H1 (cell line): ENCODE results near the gene SRSF9. TPM values are rescaled to one million over a fixed set of nuclear protein-coding genes. Genes with fewer than 3 reads are reported as not detected.

Experiments used
- CTCF ChIA-PET: fragments of 300-600 bp; sonication (Branson Sonifier 250); formaldehyde crosslinking; loops from one replicate; lab custom pipeline; 2021; ENCODE audit not compliant: partially characterized antibody; lab: Charles Lee
- POLR2A ChIA-PET: fragments of 300-600 bp; sonication (Branson Sonifier 250); formaldehyde crosslinking; loops from one replicate; lab custom pipeline; 2021; ENCODE audit warnings: inconsistent platforms; ENCODE audit not compliant: partially characterized antibody; lab: Charles Lee
- DNase-seq, 2 experiments: peaks; one replicate each; pipeline versions ENCODE4 v3.0.0 to v3.0.0-alpha.2; 2010 to 2022; ENCODE audit warnings: low spot score in 2 of 2, low read depth in 1 of 2, mixed read lengths in 1 of 2
- FAIRE-seq: peaks from 2 replicates; lab custom pipeline; 2011; peaks lifted over from hg19 to GRCh38; lab: Jason Lieb, UNC
- H2AFZ ChIP-seq: 2 replicates; pipeline ENCODE4 v1.8.1; 2012; ENCODE audit warnings: low read length, inconsistent platforms
- H2AK5ac ChIP-seq: 2 replicates; pipeline ENCODE4 v1.6.1; 2013; ENCODE audit warnings: low read depth, low read length
- H2BK120ac ChIP-seq: replicated peaks from 2 replicates; pipeline ENCODE3; 2013; ENCODE audit warnings: low read depth, low read length, inconsistent platforms
- H2BK12ac ChIP-seq: 2 replicates; pipeline ENCODE4 v1.6.1; 2013; ENCODE audit warnings: low read depth, low read length
- H2BK15ac ChIP-seq: 2 replicates; pipeline ENCODE4 v1.6.1; 2013; ENCODE audit warnings: low read length
- H2BK20ac ChIP-seq: 2 replicates; pipeline ENCODE4 v1.6.1; 2013; ENCODE audit warnings: low read length
- H2BK5ac ChIP-seq: 2 replicates; pipeline ENCODE4 v1.6.1; 2013; ENCODE audit warnings: low read depth, low read length
- H3K14ac ChIP-seq: 2 replicates; pipeline ENCODE4 v1.6.1; 2013; ENCODE audit warnings: inconsistent platforms; ENCODE audit not compliant: insufficient read length
- H3K18ac ChIP-seq: 2 replicates; pipeline ENCODE4 v1.6.1; 2013; ENCODE audit warnings: low read length; ENCODE audit errors: extremely low read depth
- H3K23ac ChIP-seq: 2 replicates; pipeline ENCODE4 v1.6.1; 2013; ENCODE audit warnings: inconsistent platforms; ENCODE audit not compliant: insufficient read length
- H3K23me2 ChIP-seq: 2 replicates; pipeline ENCODE4 v1.6.1; 2013; ENCODE audit warnings: low read depth, low read length
- H3K27ac ChIP-seq: 2 replicates; pipeline ENCODE4 v1.6.1; 2011; ENCODE audit warnings: low read depth, low read length, inconsistent platforms
- H3K27me3 ChIP-seq, 4 experiments: replicated peaks in 1 of 4; 1 replicate in 1 of 4; 2 replicates in 3 of 4; pipeline versions ENCODE4 v1.6.1 to v1.8.1; 2011 to 2013; ENCODE audit warnings: low read length in 3 of 4, mild to moderate bottlenecking in 3 of 4, inconsistent platforms in 2 of 4, mixed read lengths in 2 of 4, moderate library complexity in 1 of 4; ENCODE audit not compliant: control insufficient read depth in 3 of 4, insufficient read depth in 3 of 4; ENCODE audit errors: extremely low read depth in 1 of 4
- H3K36me3 ChIP-seq, 4 experiments: 2 replicates each; pipeline versions ENCODE4 v1.6.1 to v1.8.1; 2011 to 2013; ENCODE audit warnings: mild to moderate bottlenecking in 4 of 4, low read length in 3 of 4, moderate library complexity in 2 of 4, control low read depth in 1 of 4, inconsistent platforms in 1 of 4; ENCODE audit not compliant: insufficient read depth in 4 of 4, control insufficient read depth in 2 of 4
- H3K4ac ChIP-seq: replicated peaks from 2 replicates; pipeline ENCODE3; 2013; ENCODE audit warnings: low read length, low read depth, mixed read lengths, inconsistent platforms; ENCODE audit not compliant: insufficient read length
- H3K4me1 ChIP-seq, 4 experiments: replicated peaks in 1 of 4; 1 replicate in 1 of 4; 2 replicates in 3 of 4; pipeline versions ENCODE4 v1.6.1 to v1.8.1; 2011 to 2013; ENCODE audit warnings: low read length in 3 of 4, inconsistent platforms in 2 of 4, mixed read lengths in 1 of 4; ENCODE audit not compliant: insufficient read depth in 4 of 4, control insufficient read depth in 3 of 4
- H3K4me2 ChIP-seq, 2 experiments: 2 replicates each; pipeline versions ENCODE4 v1.6.1 to v1.8.1; 2011 to 2013; ENCODE audit warnings: low read depth in 2 of 2, low read length in 2 of 2, control low read depth in 1 of 2, inconsistent platforms in 1 of 2, mild to moderate bottlenecking in 1 of 2; ENCODE audit not compliant: insufficient read depth in 1 of 2
- H3K4me3 ChIP-seq, 4 experiments: fragments of 200-600, 300-600 bp in 1 of 4; sonication (generic), shearing (Covaris generic), sonication (Bioruptor Twin) in 1 of 4; 2 replicates each; pipeline versions ENCODE4 v1.5.1 to v1.8.1; 2011 to 2016; ENCODE audit warnings: low read length in 4 of 4, low read depth in 3 of 4, control low read depth in 2 of 4, inconsistent platforms in 2 of 4, mild to moderate bottlenecking in 2 of 4, mixed read lengths in 1 of 4, moderate library complexity in 1 of 4; ENCODE audit not compliant: insufficient read depth in 2 of 4; ENCODE audit errors: extremely low read depth in 1 of 4
- H3K56ac ChIP-seq: replicated peaks from 2 replicates; pipeline ENCODE3; 2013; ENCODE audit warnings: low read depth, mild to moderate bottlenecking, mixed read lengths, low read length, inconsistent platforms; ENCODE audit not compliant: insufficient read length
- H3K79me1 ChIP-seq: 2 replicates; pipeline ENCODE4 v1.6.1; 2013; ENCODE audit warnings: low read depth, low read length, control low read depth
- H3K79me2 ChIP-seq, 2 experiments: 2 replicates each; pipeline versions ENCODE4 v1.6.1 to v1.8.1; 2012 to 2013; ENCODE audit warnings: low read length in 2 of 2, mild to moderate bottlenecking in 2 of 2, inconsistent platforms in 1 of 2; ENCODE audit not compliant: insufficient read depth in 2 of 2, control insufficient read depth in 1 of 2
- H3K9ac ChIP-seq, 4 experiments: replicated peaks in 1 of 4; 1 replicate in 1 of 4; 2 replicates in 3 of 4; pipeline versions ENCODE4 v1.6.1 to v1.8.1; 2011 to 2013; ENCODE audit warnings: low read depth in 3 of 4, low read length in 3 of 4, control low read depth in 2 of 4, mild to moderate bottlenecking in 2 of 4, moderate library complexity in 2 of 4, inconsistent platforms in 1 of 4; ENCODE audit errors: extremely low read depth in 1 of 4
- H3K9me3 ChIP-seq, 2 experiments: 2 replicates each; pipeline versions ENCODE4 v1.6.1 to v1.8.1; 2012 to 2013; ENCODE audit warnings: mild to moderate bottlenecking in 2 of 2, moderate library complexity in 2 of 2, control low read depth in 1 of 2, inconsistent platforms in 1 of 2, low read depth in 1 of 2, low read length in 1 of 2, mixed read lengths in 1 of 2; ENCODE audit not compliant: insufficient read depth in 2 of 2
- H4K20me1 ChIP-seq, 2 experiments: replicated peaks in 1 of 2; 2 replicates each; pipeline versions ENCODE3 to v1.8.1; 2011 to 2013; ENCODE audit warnings: inconsistent platforms in 2 of 2, low read length in 2 of 2, mild to moderate bottlenecking in 1 of 2; ENCODE audit not compliant: insufficient read depth in 2 of 2, control insufficient read depth in 1 of 2
- H4K5ac ChIP-seq: 2 replicates; pipeline ENCODE4 v1.6.1; 2013; ENCODE audit warnings: low read length, low read depth, mixed read lengths, inconsistent platforms; ENCODE audit not compliant: insufficient read length
- H4K8ac ChIP-seq: 2 replicates; pipeline ENCODE4 v1.8.0; 2013; ENCODE audit warnings: mild to moderate bottlenecking, moderate library complexity, low read length, inconsistent platforms; ENCODE audit not compliant: insufficient read depth; ENCODE audit errors: extremely low read depth
- H4K91ac ChIP-seq: replicated peaks from 2 replicates; pipeline ENCODE3; 2013; ENCODE audit warnings: low read length, mixed read lengths, inconsistent platforms; ENCODE audit not compliant: insufficient read length
- CBX8 ChIP-seq: fragments of 300-800, 300-1000 bp; sonication (generic); IDR thresholded peaks from 2 replicates; pipeline ENCODE4 v1.7.1; 2016; ENCODE audit warnings: low read depth, low read length, borderline replicate concordance
- CTBP2 ChIP-seq: IDR thresholded peaks from 2 replicates; pipeline ENCODE4 v1.7.0; 2011; ENCODE audit warnings: borderline replicate concordance, mild to moderate bottlenecking, moderate library complexity, mixed read lengths, low read length; ENCODE audit not compliant: insufficient read depth, insufficient read length
- HDAC2 ChIP-seq, 2 experiments: fragments of 300-600 bp in 1 of 2; sonication (generic) in 1 of 2; IDR thresholded peaks; 2 replicates each; pipeline ENCODE4 v1.6.1; 2011 to 2012; ENCODE audit warnings: low read depth in 2 of 2, low read length in 2 of 2, mild to moderate bottlenecking in 2 of 2, moderate library complexity in 2 of 2, borderline replicate concordance in 1 of 2, inconsistent platforms in 1 of 2
- JUN ChIP-seq: IDR thresholded peaks from 2 replicates; pipeline ENCODE4 v1.6.1; 2011; ENCODE audit warnings: low read depth, mild to moderate bottlenecking, improper control_type of control experiment, low read length
- MAFK ChIP-seq: IDR thresholded peaks from 2 replicates; pipeline ENCODE4 v1.6.1; 2012; ENCODE audit warnings: low read depth, mild to moderate bottlenecking, improper control_type of control experiment, low read length
- NRF1 ChIP-seq: IDR thresholded peaks from 2 replicates; pipeline ENCODE4 v1.6.1; 2011; ENCODE audit warnings: mild to moderate bottlenecking, low read depth, low read length, improper control_type of control experiment
- SIRT6 ChIP-seq: IDR thresholded peaks from one replicate; pipeline ENCODE4 v1.7.1; 2012; ENCODE audit warnings: low read length, inconsistent platforms
- ZNF274 ChIP-seq: IDR thresholded peaks from 2 replicates; pipeline ENCODE4 v1.7.0; 2012; ENCODE audit warnings: low read length, borderline replicate concordance; ENCODE audit errors: extremely low read depth
- WGBS, 2 experiments: shearing (Covaris generic) in 1 of 2; methylation state at CpG; one replicate each; pipeline versions ENCODE4 v1.1.6 to v1.1.7; 2013 to 2015; ENCODE audit warnings: low lambda C conversion rate in 2 of 2, mixed read lengths in 2 of 2, inconsistent platforms in 1 of 2, low coverage in 1 of 2, missing lambda C conversion rate in 1 of 2; ENCODE audit not compliant: insufficient replicate concordance in 2 of 2, insufficient coverage in 1 of 2, insufficient read length in 1 of 2; ENCODE audit errors: extremely low coverage in 1 of 2, missing lambda C conversion rate in 1 of 2; 5-methylcytosine and 5-hydroxymethylcytosine counted together
- polyA plus RNA-seq, 7 experiments: library from polyadenylated mRNA; depleted of rRNA in 3 of 7; stranded (reverse) in 5 of 7; unstranded in 2 of 7; fragments of >200 nt in 5 of 7; fragments of 200-250 nt in 2 of 7; gene quantifications; 1 replicate in 5 of 7; 2 replicates in 1 of 7; 4 replicates in 1 of 7; pipeline versions ENCODE4 v1.2.1 to v1.2.3, GENCODE V29; 2011 to 2013; ENCODE audit warnings: missing spikeins in 2 of 7, mixed read lengths in 2 of 7
- total RNA-seq: library from RNA; stranded (reverse); fragmentation: NEBNext Ultra II Directional; extraction: Animal tissue kit (Norgen Biotek cat#: 25700); gene quantifications from 2 replicates; pipeline ENCODE4 v1.2.1, GENCODE V29; 2021

The SRSF9 gene
- total and polyA plus RNA-seq, 2 of the 8 experiments (the other 6 are each of a cell fraction or from before 2014, with no cell fraction given): 172 to 304 TPM

- no peak for DNase-seq
- CTCF ChIA-PET: interaction anchor here (0.9 to 1.0 kb wide), 2 partner anchors 51 to 94 kb away, joined by 3 to 4 read pairs; no protein-coding TSS in a partner anchor
- FAIRE-seq: no peak
- no peak overlapping the region for H4K5ac ChIP-seq
- no peak overlapping the region for H2AK5ac ChIP-seq
- no peaks in the 10 kb centered on the region for H3K79me2 ChIP-seq
- no peak overlapping the region for H3K56ac ChIP-seq
- TF ChIP-seq ZNF274: no peak
- no peak for TF ChIP-seq HDAC2 (IDR thresholded peaks at IDR 0.05; ENCODE audit: borderline replicate concordance in 1 of 2, low read depth in 2 of 2, low read length in 2 of 2)
- no peak for TF ChIP-seq NRF1
- TF ChIP-seq CBX8: no peak
- TF ChIP-seq JUN: no peak
- TF ChIP-seq MAFK: no peak
- TF ChIP-seq CTBP2: no peak
- no peak for TF ChIP-seq SIRT6
- TF ChIP-seq, all 59 proteins: peak for 0
- H3K18ac ChIP-seq: no peak overlapping the region
- no peak overlapping the region for H4K91ac ChIP-seq
- no peak overlapping the region for H3K14ac ChIP-seq
- no peaks in the 10 kb centered on the region for H4K20me1 ChIP-seq
- H3K4ac ChIP-seq: no peak overlapping the region
- no peaks in the 10 kb centered on the region for H3K36me3 ChIP-seq
- no peak overlapping the region for H3K4me3 ChIP-seq
- no peak overlapping the region for H2BK120ac ChIP-seq
- WGBS, 2 experiments: 92% methylated on average over 3 of the region's 3 CpGs; no CpG with 5 or more reads in 1 of the 2 experiments
- no peaks in the 10 kb centered on the region for H3K23me2 ChIP-seq
- no peak overlapping the region for H2BK20ac ChIP-seq
- H3K27ac ChIP-seq: no peak overlapping the region
- no peaks in the 10 kb centered on the region for H3K27me3 ChIP-seq
- no peak overlapping the region for H3K23ac ChIP-seq
- H3K79me1 ChIP-seq: no peaks in the 10 kb centered on the region
- H4K8ac ChIP-seq: no peak overlapping the region
- H3K9ac ChIP-seq: no peak overlapping the region
- peaks cover 0 to 2% of the 10 kb centered on the region in 2 experiments; a peak in 1 of 4 replicates for H3K9me3 ChIP-seq
- peaks cover 0 to 6% (median 0%) of the 10 kb centered on the region in 4 experiments; a peak in 1 of 7 replicates for H3K4me1 ChIP-seq
- no peak overlapping the region for H2BK12ac ChIP-seq
- peak overlapping the region; percentile 34 for H2AFZ ChIP-seq
- POLR2A ChIA-PET: no interaction called here
- no peak overlapping the region for H2BK15ac ChIP-seq
- no peak overlapping the region for H2BK5ac ChIP-seq
- no peak overlapping the region for H3K4me2 ChIP-seq
Measured at GRCh38 chr12:120425797-120426196, 43.8 kb downstream of the SRSF9 start.
